ENCODE data around the gene OR1A2. TPM values are rescaled to one million over a fixed set of nuclear protein-coding genes. Genes with fewer than 3 reads are reported as not detected.

Gene OR1A2
- total and polyA plus RNA-seq, 2 experiments from 2014 or later = not detected

GRCh38 chr17:3167574-3167973 lies 29.7 kb upstream of the OR1A2 start:
- Histone ChIP-seq H3F3A (replicated peaks; ENCODE audit: low read depth) (no peaks in the 10 kb centered on the region), H2AFZ (no peak overlapping the region), H3K4me1 (ENCODE audit: insufficient read depth) (no peaks in the 10 kb centered on the region), H3K4me2 (no peak overlapping the region), H3K36me3 (ENCODE audit: insufficient read depth) (no peaks in the 10 kb centered on the region), H4K20me1 (replicated peaks; ENCODE audit: insufficient read depth) (no peaks in the 10 kb centered on the region), H3K9me2 (ENCODE audit: insufficient read depth) (no peaks in the 10 kb centered on the region), H3K27me3 (ENCODE audit: insufficient read depth) (no peaks in the 10 kb centered on the region), H3K79me2 (replicated peaks; ENCODE audit: insufficient read depth) (no peaks in the 10 kb centered on the region), H3K27ac (ENCODE audit: low read depth) (no peak overlapping the region), H3K4me3 (no peak overlapping the region)
- Mint-ChIP-seq H3K27ac (no peak overlapping the region), H3K36me3 (ENCODE audit: low read depth) (peaks cover 15% of the 10 kb centered on the region; the same call in 2 of the 3 replicates), H3K4me1 (no peaks in the 10 kb centered on the region; the same call in 2 of the 3 replicates), H3K27me3 (ENCODE audit: insufficient read depth, low read depth, poor library complexity) (peaks cover 6% of the 10 kb centered on the region), H3K4me3 (no peak overlapping the region), H3K9me3 (peaks cover 62% of the 10 kb centered on the region)
- TF ChIP-seq EZH2 (IDR thresholded peaks at IDR 0.05; ENCODE audit: low read depth, unreplicated experiment) (no peak), STAT1 (IDR thresholded peaks at IDR 0.05; ENCODE audit: unreplicated experiment) (no peak), REST (IDR thresholded peaks at IDR 0.05; ENCODE audit: unreplicated experiment) (no peak), ZNF331 (CRISPR knock-in tag; IDR thresholded peaks at IDR 0.05; ENCODE audit: low read depth) (no peak), POLR2AphosphoS5 (IDR thresholded peaks at IDR 0.05; ENCODE audit: low read depth) (no peak), NANOG (IDR thresholded peaks at IDR 0.05; ENCODE audit: borderline replicate concordance) (no peak), EZH2phosphoT487 (IDR thresholded peaks at IDR 0.05; ENCODE audit: unreplicated experiment) (no peak)
- TF ChIP-seq, protein P1, sequence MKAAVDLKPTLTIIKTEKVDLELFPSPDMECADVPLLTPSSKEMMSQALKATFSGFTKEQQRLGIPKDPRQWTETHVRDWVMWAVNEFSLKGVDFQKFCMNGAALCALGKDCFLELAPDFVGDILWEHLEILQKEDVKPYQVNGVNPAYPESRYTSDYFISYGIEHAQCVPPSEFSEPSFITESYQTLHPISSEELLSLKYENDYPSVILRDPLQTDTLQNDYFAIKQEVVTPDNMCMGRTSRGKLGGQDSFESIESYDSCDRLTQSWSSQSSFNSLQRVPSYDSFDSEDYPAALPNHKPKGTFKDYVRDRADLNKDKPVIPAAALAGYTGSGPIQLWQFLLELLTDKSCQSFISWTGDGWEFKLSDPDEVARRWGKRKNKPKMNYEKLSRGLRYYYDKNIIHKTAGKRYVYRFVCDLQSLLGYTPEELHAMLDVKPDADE (IDR thresholded peaks at IDR 0.05) = no peak
- TF ChIP-seq, protein P2, sequence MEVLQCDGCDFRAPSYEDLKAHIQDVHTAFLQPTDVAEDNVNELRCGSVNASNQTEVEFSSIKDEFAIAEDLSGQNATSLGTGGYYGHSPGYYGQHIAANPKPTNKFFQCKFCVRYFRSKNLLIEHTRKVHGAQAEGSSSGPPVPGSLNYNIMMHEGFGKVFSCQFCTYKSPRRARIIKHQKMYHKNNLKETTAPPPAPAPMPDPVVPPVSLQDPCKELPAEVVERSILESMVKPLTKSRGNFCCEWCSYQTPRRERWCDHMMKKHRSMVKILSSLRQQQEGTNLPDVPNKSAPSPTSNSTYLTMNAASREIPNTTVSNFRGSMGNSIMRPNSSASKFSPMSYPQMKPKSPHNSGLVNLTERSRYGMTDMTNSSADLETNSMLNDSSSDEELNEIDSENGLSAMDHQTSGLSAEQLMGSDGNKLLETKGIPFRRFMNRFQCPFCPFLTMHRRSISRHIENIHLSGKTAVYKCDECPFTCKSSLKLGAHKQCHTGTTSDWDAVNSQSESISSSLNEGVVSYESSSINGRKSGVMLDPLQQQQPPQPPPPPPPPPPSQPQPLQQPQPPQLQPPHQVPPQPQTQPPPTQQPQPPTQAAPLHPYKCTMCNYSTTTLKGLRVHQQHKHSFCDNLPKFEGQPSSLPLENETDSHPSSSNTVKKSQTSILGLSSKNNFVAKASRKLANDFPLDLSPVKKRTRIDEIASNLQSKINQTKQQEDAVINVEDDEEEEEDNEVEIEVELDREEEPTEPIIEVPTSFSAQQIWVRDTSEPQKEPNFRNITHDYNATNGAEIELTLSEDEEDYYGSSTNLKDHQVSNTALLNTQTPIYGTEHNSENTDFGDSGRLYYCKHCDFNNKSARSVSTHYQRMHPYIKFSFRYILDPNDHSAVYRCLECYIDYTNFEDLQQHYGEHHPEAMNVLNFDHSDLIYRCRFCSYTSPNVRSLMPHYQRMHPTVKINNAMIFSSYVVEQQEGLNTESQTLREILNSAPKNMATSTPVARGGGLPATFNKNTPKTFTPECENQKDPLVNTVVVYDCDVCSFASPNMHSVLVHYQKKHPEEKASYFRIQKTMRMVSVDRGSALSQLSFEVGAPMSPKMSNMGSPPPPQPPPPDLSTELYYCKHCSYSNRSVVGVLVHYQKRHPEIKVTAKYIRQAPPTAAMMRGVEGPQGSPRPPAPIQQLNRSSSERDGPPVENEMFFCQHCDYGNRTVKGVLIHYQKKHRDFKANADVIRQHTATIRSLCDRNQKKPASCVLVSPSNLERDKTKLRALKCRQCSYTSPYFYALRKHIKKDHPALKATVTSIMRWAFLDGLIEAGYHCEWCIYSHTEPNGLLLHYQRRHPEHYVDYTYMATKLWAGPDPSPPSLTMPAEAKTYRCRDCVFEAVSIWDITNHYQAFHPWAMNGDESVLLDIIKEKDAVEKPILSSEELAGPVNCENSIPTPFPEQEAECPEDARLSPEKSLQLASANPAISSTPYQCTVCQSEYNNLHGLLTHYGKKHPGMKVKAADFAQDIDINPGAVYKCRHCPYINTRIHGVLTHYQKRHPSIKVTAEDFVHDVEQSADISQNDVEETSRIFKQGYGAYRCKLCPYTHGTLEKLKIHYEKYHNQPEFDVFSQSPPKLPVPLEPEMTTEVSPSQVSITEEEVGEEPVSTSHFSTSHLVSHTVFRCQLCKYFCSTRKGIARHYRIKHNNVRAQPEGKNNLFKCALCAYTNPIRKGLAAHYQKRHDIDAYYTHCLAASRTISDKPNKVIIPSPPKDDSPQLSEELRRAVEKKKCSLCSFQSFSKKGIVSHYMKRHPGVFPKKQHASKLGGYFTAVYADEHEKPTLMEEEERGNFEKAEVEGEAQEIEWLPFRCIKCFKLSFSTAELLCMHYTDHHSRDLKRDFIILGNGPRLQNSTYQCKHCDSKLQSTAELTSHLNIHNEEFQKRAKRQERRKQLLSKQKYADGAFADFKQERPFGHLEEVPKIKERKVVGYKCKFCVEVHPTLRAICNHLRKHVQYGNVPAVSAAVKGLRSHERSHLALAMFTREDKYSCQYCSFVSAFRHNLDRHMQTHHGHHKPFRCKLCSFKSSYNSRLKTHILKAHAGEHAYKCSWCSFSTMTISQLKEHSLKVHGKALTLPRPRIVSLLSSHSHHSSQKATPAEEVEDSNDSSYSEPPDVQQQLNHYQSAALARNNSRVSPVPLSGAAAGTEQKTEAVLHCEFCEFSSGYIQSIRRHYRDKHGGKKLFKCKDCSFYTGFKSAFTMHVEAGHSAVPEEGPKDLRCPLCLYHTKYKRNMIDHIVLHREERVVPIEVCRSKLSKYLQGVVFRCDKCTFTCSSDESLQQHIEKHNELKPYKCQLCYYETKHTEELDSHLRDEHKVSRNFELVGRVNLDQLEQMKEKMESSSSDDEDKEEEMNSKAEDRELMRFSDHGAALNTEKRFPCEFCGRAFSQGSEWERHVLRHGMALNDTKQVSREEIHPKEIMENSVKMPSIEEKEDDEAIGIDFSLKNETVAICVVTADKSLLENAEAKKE (CRISPR knock-in tag; IDR thresholded peaks at IDR 0.05) = no peak
- TF ChIP-seq, protein P3, sequence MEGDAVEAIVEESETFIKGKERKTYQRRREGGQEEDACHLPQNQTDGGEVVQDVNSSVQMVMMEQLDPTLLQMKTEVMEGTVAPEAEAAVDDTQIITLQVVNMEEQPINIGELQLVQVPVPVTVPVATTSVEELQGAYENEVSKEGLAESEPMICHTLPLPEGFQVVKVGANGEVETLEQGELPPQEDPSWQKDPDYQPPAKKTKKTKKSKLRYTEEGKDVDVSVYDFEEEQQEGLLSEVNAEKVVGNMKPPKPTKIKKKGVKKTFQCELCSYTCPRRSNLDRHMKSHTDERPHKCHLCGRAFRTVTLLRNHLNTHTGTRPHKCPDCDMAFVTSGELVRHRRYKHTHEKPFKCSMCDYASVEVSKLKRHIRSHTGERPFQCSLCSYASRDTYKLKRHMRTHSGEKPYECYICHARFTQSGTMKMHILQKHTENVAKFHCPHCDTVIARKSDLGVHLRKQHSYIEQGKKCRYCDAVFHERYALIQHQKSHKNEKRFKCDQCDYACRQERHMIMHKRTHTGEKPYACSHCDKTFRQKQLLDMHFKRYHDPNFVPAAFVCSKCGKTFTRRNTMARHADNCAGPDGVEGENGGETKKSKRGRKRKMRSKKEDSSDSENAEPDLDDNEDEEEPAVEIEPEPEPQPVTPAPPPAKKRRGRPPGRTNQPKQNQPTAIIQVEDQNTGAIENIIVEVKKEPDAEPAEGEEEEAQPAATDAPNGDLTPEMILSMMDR (conservative IDR thresholded peaks at IDR 0.05; ENCODE audit: low read depth in 2 of 2) = no peak
- DNase-seq (ENCODE audit: low spot score) (no peak), ATAC-seq (no peak)
